SW480 (cell line): ENCODE data around the gene GPC1.

Experiments
- DNase-seq: peaks from one replicate; pipeline ENCODE4 v3.0.0-alpha.2; 2016; ENCODE audit warnings: low spot score

GPC1 gene

DNA sequence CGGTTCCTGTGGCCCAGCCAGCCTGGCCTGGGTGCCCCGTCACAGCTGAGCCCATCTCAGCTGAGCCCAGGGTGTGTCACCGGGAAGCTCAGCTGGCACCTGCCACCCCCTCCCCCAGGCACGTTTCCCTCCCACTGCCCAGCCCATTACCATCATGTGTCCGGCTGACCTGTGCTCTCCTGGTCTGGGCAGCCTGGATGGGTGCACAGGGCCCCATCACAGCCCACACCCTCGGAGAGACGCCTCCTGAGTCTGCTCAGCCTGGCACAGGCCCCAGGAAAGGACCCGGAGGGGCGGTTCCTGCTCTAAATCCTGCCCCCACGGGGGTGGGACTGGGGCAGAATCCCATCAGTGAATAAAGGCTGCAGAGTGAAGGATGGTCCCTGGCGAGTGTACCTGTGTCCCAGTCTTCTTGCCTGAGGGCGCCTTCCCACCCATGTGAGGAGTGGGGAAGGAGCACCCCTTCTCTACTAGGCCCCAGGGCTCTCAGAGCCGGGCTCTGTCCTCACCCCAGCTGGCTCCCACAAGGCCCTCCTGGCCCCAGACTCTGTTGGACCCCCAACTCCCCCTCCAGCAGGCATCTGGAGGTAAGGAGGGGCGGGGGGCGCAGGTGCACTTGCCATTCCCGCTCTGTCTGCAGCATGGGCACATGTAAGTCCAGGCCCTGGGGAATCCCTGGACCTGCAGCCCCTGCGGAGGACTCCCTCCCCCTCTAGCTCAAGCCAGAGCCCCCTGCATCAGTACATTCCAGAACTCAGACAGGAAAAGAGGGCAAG, 21.2 kb downstream of the GPC1 start:
- DNase-seq: no peak

DNA sequence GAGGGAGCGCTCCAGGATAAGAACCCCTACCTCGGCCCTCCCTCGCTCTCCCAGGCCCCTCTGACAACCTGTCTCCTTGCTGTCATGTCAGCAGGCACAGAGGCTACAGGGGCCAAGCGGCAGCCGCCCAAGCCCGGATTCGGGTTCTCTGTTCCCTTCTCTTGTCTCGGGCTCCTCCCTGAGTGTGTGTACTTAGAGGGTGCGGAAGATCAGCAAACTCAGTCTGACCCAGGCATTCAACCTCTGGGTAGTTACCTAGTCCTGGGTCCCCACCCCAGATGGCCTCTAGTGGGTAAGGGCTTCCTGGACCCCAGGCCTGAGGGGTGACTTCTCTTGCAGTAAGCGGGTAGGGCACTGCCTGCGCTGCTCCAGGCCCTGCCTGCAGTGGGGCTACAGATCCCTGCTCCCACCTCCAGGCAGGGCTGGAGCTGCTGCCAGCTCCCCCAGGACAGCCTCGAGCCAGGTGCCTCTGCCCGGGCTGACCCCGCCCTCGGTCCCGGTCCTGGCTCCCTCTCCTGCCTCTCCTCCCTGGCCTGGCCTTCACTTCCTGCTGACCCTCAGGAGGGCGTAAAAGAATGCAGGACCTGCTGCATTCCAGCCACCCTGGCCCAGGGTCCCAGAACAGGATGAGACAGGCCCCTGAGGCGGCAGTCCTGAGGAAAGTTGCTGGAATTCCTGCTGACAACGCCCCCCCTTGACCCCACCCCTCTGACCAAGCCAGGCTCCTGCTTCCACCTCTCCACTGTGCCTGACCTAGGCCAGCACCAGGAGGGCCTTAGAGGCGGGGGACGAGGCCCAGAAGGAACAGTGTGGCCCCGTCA, 22.0 kb downstream of the GPC1 start:
- no peak for DNase-seq

DNA sequence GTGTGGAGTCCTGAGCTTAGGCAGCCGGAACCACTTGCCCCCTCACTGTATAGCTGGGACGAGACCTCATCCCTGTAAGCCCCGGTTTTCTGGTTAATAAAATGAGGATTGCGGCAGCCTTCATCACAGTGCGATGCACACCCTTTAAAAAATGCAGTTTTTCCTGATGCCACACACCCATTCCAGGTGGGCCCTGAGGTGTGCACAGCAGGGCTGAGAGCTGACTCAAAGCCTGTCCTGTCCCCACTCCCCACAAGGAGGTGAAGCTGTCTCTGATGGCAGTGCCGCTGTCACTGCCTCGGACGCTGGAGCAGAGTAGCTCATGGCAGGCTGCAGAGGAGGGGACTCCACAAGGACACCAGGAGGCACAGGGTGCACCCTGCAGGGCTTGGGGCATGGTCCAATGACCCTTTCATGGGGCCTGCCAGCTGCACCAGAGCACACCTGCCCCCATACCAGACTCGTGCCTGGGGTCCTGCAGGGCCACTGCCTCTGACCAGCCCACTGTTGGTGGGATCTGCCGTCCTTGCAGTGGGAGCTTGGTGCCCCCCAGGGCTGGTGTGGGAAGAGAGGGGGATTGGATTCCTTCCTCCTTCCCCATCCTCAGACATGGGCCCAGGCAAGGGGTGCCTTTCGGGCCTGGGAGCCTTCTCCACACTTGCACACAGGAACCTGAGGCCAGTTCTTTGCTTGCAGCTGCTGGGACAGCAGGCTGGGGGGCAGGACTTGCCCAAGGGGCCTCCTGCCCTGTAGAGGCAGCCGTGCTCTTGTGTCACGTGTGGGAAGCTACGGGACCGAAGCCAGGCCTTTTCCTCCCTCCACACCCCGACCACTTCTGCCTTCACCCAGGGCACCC, 22.8 kb downstream of the GPC1 start:
- no peak for DNase-seq

DNA sequence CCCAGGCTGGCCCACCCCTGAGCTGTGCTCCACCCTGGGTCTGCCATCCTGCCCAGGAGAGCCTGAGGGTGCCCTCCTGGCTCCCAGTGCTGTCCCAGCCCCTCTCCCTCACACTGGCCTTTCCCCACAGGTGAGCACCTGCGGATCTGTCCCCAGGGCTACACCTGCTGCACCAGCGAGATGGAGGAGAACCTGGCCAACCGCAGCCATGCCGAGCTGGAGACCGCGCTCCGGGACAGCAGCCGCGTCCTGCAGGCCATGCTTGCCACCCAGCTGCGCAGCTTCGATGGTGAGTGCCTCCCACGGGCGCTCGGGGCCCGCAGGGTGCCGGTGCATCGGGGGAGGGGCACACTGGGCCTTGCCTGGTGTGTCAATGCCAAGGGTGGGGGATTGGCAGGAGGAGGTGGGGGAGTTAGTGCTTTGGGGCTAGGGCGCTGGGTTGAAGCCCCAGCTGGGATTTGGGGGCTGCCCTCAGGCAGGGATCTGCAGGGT, 23.5 kb downstream of the GPC1 start:
- DNase-seq: no peak

DNA sequence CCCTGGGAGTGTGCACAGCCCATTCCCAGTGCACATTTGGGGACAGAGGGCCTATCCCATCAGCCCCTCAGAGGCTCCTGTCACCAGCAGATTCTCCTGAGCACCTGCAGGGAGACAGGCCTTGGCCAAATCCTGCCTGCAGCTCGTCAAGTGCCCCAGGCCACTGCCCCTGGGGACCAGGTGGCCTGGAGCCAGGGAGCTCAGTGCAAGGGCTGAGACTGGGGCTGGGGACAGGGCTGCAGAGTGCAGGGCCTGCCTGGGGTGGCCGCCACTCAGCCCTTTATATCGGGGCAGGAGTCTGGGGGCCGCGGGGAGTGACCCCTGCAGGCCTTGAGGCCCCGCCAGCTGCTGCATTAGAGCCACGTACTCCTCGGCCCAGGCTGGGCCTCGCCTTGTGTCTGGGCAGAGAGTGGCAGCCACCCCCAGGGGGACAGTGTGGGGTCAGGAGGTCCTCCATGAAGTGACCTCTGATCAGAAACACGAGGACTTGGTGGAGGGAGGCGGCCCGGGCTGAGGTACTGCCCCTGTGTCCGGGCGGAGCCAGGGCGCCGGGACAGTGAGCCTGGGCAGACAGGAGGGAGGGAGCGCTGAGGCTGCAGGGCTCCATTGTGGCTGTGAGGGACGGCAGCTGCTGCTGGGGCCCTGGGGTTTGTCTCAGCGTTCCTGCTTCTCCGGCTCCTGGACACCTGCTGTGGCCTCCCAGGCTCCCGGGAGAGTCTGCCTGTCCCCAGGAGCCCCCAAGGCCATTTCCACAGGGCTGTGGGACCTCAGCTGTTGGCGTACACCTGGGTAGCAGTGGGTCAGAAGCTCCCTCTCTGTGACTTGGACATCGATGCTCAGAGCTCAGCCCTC, 24.2 kb downstream of the GPC1 start:
- no peak for DNase-seq

DNA sequence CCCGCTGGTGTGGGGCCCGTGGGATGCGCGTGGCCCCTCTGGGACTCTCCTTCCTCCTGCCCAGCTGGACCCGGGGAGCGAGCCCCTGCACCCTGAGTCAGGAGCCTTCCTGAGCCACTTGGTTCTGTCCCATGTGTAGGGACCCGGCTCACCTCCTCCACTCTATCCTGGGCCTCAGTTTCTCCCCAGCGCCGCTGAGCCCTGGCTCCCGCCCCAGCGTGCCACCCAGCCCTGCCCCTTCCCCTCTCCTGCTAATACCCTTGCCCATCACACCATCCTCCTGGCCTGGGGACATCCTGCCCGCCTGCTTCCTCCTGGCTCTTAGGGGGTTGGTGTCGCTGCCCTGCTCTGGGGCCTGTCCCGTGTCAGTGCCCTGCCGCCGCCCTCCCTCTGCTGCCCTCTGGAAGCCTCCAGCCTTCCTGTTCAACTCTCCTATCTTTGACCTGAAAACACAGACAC, 24.8 kb downstream of the GPC1 start:
- DNase-seq: no peak

DNA sequence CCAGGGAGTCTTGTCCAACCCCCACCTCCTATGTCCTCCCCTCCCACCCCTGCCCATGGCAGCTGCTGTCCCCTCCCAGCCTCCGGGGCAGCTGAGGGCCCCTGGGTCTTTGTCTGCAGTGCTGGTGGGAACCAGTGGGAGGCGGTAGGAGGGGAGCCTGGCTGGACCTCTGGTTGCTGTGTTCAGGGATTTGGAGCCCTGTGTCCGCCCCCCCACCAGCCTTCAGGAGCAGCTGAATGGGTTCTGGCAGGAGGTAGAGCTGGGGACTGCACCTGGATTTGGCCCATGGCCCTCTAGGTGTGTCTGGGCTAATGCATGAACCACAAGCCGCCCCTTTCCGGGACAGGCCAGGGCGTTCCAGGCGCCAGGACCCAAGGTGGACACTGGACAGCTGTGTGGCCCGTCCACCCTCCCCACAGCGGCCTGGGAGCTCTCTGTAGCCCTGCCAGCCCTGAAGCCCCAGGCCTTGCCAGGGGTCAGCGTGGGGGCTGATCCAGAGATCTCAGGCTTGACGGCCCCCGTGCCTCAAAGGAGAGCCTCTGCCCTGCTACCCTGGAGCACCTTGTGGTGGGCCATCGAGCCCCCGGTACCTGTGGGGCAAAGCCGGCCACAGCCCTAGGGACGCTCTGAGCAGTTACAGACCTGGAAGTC, 25.4 kb downstream of the GPC1 start:
- DNase-seq: no peak

DNA sequence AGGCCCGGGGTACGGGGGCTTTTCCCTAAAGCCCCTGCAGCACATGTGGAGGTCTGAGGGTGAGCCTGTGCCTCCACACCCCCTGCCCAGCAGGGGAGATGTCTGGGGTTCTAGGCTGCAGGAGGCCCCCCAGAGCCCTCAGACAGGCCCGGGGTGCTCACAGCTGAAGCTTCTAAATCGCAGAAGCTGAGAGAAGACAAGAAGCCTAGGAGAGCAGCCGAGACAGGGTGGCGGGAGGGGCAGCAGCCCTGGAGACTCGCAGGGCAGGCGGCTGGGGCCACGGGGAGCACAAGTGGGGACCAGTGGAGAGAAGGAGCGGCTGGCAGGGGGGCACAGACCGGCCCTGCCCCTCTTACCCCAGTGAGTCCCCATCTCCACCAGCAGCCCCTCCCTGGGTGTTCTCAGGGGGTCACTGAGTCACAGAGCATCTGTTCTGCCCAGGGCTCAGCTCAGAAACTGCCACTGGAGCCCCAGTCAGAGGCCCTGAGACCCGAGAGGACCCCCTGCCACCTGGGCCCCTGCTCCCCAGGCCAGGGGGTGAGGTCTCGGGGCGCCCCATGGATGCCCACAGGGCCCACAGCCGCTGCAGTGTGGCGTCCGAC, 26.1 kb downstream of the GPC1 start:
- no peak for DNase-seq

DNA sequence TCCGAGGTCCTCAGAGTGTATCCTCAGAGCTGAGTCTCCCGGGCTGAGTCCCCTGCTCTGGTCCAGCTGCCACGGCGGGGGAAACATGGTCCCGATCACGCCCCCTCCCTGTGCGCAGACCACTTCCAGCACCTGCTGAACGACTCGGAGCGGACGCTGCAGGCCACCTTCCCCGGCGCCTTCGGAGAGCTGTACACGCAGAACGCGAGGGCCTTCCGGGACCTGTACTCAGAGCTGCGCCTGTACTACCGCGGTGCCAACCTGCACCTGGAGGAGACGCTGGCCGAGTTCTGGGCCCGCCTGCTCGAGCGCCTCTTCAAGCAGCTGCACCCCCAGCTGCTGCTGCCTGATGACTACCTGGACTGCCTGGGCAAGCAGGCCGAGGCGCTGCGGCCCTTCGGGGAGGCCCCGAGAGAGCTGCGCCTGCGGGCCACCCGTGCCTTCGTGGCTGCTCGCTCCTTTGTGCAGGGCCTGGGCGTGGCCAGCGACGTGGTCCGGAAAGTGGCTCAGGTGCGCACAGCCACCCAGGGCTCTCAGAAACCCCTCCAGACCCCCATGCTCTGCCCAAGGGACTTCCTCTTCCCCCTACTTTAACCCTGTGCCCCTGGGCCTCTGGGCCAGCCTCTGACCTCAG, 26.7 kb downstream of the GPC1 start:
- DNase-seq: no peak

DNA sequence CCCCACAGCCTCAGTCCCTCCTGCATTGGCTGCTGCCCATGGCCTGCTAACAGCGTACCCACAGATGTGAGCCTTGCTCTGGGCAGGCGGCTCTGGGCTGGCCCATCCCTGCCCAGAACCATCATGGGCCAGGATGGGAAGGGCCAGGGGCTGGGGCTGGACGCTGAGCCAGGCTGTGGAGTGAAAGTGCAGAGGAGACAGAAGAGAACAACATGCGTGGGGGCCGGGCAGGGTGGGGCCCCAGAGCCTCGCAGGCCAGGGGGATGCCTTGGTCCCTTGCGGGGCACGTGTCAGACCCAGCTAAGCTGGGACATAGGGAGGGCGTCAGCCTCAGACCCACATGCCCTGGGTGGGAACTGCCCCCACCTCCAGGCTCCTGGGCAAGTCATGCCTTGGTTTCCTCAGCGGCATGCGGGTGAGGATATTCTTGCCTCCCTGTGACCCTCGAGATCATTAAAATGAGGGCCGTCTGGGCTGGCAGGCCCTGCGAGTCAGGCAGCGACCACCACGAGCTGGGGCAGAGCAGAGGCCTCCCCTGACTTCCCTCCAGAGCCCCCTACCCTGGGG, 27.3 kb downstream of the GPC1 start:
- DNase-seq: no peak

DNA sequence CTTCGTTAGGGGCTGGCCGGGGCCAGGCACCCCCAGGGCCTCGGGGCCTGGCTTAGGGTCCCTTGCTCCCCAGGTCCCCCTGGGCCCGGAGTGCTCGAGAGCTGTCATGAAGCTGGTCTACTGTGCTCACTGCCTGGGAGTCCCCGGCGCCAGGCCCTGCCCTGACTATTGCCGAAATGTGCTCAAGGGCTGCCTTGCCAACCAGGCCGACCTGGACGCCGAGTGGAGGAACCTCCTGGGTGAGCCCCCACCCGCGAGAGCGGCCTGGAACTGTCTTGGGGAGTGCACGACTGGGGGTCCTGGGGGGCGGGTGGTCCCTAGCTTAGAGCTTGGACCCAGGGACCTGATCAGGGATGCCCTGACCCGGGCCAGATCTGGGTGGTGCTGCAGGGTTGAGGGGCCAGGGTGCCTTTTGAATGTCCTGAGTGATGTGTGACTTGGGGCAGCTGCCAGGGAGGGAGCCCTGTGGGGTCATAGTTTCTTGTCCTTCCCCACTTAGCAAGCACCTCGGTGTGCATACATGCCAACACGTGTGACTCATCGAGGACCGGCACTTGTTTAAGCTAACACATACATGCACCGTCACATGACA, 27.9 kb downstream of the GPC1 start:
- no peak for DNase-seq

DNA sequence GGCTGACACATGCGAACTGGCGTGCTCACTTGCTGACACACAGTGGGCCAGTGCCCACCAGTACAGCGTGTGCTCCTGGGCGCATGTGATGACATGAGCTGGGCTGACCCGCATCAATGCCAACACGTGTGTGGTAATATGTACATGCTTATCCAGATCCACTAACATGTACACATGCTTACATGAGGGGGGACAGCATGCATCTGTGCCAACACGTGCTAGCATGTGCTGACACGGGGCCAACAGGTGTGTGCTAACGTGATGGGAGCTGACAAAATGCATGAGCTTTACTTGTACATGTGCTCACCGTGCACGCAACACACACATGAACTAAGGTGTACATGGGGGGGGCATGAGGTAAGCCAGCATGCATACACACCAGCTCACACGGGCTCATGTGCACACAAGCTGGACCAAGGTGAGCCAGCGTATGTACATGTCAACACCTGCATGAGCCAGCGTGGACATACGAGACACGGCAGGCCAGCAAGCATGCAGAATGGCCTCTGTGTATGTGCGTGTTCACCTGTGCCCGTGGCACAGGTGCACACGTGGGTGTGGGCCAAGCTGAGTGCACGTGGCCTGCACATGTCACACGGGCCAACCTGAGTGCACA, 28.5 kb downstream of the GPC1 start:
- DNase-seq: no peak

DNA sequence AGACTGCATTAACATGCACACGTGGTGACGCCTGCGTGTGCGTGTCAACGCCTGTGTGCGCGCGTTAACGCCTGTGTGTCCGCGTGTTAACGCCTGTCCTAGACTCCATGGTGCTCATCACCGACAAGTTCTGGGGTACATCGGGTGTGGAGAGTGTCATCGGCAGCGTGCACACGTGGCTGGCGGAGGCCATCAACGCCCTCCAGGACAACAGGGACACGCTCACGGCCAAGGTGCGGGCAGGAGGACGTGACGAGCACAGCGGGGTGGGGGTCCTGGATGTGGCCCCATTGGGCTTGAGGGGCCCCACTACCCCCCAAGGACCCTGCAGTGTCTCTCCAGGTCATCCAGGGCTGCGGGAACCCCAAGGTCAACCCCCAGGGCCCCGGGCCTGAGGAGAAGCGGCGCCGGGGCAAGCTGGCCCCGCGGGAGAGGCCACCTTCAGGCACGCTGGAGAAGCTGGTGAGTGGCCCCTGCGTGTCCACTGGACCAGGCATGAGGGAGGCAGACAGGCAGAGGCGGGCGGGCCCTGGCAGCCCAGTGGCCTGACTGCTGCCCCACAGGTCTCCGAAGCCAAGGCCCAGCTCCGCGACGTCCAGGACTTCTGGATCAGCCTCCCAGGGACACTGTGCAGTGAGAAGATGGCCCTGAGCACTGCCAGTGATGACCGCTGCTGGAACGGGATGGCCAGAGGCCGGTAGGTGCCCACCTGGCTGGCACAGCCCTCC, 29.2 kb downstream of the GPC1 start:
- no peak for DNase-seq

DNA sequence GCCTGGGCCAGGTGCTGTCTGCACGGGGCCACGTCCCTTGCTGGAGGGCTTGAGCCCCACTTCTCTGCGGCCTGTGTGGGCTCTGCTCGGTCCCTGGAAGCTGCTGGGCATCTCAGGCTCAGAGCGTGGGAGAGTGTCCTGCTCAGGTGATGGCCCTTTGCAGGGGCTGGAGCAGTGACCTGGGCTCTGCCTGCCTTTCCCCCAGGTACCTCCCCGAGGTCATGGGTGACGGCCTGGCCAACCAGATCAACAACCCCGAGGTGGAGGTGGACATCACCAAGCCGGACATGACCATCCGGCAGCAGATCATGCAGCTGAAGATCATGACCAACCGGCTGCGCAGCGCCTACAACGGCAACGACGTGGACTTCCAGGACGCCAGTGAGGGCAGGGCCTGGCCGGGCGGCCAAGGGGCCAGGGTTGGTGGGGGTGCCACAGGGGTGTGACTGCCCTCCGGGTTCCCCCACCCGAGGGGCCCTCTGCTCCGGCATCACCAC, 29.9 kb downstream of the GPC1 start:
- DNase-seq: no peak

DNA sequence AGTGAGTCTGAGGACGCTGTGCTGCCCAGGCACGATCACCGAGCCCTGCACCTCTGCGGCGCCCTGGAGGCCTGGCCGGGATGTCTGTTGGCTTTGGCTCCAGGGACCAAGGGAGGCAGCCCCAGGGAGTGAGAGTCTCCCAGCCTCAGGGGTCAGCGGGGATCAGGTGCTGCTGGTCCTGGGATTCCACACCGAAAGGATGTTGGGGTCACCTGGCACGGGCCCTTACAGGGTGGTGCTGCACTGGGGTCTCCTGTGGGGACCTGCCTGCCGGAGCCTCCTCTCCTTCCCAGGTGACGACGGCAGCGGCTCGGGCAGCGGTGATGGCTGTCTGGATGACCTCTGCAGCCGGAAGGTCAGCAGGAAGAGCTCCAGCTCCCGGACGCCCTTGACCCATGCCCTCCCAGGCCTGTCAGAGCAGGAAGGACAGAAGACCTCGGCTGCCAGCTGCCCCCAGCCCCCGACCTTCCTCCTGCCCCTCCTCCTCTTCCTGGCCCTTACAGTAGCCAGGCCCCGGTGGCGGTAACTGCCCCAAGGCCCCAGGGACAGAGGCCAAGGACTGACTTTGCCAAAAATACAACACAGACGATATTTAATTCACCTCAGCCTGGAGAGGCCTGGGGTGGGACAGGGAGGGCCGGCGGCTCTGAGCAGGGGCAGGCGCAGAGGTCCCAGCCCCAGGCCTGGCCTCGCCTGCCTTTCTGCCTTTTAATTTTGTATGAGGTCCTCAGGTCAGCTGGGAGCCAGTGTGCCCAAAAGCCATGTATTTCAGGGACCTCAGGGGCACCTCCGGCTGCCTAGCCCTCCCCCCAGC, 30.5 kb downstream of the GPC1 start:
- DNase-seq: no peak

DNA sequence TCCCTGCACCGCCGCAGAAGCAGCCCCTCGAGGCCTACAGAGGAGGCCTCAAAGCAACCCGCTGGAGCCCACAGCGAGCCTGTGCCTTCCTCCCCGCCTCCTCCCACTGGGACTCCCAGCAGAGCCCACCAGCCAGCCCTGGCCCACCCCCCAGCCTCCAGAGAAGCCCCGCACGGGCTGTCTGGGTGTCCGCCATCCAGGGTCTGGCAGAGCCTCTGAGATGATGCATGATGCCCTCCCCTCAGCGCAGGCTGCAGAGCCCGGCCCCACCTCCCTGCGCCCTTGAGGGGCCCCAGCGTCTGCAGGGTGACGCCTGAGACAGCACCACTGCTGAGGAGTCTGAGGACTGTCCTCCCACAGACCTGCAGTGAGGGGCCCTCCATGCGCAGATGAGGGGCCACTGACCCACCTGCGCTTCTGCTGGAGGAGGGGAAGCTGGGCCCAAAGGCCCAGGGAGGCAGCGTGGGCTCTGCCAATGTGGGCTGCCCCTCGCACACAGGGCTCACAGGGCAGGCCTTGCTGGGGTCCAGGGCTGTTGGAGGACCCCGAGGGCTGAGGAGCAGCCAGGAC, 31.2 kb downstream of the GPC1 start:
- DNase-seq: no peak
